HG03066 (cell line): ENCODE measurements around the gene DHRS2.
"Not testable (repeated sequence)": the region's sequence is repeated elsewhere in the genome, so short reads cannot be mapped to it uniquely, and the experiment has no call there.

ENCODE experiments used
- ATAC-seq: cut with Tn5 transposase; IDR thresholded peaks from one replicate; pipeline ENCODE4 v1.9.1; 2021; ENCODE audit warnings: low read depth; ENCODE audit not compliant: unreplicated experiment

DHRS2 gene

DNA sequence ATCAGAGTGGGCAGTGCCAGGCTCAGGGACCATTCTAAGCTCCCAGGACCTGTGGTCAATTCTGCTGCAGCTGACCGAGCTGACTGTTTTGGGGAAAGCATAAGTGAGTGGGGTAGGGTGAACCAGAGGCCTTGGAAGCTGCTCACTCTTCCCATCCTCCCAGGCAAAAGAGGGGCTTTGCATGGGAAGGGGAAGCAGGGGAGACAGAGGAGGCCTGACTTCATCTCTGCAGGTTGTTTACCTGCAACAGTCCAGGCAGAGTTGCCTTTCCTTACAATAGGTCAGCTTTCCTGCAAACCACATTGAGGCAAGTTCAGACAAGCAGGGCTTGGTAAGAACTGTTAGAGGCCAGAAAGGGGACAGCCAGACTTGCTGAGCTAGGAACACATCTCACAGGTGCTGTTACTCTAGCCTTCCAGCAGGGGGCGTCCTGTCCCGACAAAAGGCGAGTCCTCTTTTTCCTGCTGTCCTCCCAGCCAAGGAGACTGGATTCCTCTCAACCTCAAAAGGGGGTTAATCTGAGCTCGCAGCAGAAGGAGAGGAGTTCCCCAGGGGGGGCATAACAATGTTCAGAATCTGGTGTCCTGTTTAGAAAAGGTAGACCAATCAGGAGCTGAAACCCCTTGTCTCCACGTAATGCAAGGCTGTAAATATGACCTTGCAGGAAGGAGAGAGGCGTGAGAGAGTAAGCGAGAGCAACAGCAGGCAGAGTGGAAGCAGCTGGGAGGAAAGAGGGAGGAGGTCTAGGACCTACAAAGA is 4.3 kb upstream of the DHRS2 start:
- ATAC-seq, result peak; percentile 74

DNA sequence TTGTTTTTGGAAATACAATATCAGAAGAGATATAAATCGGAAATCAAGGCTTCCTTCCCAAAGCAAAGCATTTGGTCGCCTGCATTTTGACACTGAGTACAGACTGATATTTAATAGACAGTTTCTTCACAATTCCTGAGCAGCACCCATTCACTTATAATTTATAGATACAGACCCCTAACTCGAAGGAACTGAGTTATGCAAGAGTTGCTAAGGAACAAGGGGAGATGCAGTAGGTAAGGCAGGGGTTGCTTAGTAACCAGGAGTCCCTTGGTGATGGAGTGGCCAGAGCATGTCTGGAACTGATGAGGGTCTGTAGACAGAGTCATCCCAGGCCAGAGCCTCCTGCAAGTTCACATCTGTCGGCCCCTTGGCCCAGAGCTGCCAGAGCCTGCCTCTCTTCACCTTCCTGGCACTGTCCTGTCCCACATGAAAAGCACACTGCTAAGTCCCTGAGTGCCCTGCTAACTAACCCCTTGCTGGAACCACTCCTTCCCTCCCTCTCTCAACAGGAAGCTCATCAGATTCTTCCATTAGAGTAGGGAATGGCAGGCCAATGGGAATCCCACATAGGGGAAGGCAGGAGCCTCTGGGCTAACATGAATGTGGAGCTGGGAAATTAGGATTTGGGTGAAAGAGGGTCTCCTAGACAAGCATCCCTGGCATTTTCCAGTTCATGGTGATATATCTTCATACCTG is 3.6 kb upstream of the DHRS2 start:
- no peak for ATAC-seq

GRCh38 chr14:23633160-23633701 is 2.9 kb upstream of the DHRS2 start:
- ATAC-seq, result no peak

DNA sequence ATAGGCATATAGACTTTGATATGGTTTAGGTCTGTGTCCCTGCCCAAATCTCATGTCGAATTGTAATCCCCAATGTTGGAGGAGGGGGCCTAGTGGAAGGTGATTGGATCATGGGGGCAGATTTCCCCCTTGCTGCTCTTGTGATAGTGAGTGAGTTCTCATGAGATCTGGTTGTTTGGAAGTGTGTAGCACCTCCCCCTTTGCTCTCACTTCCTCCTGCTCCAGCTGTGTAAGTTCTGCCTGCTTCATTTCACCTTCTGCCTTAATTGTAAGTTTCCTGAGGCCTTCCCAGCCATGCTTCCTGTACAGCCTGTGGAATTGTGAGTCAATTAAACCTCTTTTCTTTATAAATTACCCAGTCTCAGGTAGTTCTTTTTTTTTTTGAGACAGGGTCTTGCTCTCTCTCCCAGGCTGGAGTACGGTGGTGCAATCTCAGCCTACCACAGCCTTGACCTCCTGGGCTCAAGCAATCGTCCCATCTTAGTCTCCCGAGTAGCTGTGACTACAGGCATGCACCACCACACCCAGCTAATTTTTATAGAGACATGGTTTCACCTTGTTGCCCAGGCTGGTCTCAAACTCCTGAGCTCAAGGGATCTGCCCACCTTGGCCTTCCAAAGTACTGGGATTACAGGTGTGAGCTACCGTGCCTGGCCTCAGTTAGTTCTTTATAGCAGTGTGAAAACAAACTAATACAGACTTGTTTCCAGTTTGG is 1.3 kb upstream of the DHRS2 start:
- not testable (repeated sequence) for ATAC-seq

GRCh38 chr14:23637312-23637654 is 1.1 kb downstream of the DHRS2 start:
- not testable (repeated sequence) for ATAC-seq

GRCh38 chr14:23637655-23638413 is 1.7 kb downstream of the DHRS2 start:
- ATAC-seq, result not testable (repeated sequence)

DNA sequence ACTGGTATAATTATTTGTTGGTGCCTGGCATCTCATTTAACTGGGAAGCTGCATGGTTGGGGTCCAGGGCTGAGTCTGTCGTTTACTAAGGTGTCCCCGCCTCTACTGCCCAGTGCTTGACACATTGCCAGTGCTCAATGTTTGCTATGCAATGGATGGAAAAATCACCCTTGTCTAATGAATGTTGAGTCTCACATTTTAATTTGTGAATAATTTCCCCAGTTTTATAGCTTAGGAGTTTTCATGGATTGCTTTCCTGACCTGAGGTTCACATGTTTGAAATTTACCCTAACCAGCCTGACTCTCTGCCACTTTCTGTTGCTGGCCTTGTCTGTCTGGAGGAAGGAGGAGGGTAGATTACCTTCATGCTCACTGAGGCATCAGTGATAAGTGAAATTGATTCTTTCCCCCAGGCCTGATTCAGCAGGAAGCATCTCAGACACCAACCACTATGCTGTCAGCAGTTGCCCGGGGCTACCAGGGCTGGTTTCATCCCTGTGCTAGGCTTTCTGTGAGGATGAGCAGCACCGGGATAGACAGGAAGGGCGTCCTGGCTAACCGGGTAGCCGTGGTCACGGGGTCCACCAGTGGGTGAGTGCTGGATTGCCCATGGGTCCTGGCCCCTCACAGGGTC is 2.4 kb downstream of the DHRS2 start:
- no peak for ATAC-seq

- ATAC-seq, result no peak
Observed at GRCh38 chr14:23639048-23639890, 3.1 kb downstream of the DHRS2 start.

DNA sequence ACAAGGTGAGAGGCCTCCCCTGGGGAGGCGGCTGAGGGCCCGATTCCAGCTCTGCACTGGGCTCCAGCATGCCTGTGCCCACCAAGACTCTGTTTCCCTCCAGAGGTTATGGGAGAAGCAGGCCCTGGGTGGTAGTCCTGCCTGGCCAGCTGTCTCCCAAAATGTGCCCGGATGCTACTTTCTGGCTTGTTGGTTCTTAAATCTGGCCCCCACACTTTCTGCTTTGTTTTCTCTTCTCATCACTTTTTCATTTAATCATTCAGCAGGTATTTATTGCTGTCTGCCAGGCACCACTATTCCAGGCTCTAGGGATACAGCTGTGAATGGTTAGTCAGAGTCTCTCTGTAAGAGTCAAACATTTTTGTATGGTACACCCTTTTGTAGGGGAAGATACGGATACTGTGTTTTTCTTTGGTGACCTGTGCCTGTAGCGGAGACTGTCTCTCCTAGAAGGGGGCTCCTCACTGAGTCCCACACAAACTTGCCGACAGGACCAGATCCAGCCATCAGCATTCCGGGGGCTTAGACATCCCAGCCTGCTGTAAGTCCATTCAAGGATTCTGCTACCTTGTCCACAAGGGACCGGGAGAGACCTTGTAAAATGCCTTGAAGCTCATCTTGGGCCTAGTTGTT is 3.8 kb downstream of the DHRS2 start:
- no peak for ATAC-seq

DNA sequence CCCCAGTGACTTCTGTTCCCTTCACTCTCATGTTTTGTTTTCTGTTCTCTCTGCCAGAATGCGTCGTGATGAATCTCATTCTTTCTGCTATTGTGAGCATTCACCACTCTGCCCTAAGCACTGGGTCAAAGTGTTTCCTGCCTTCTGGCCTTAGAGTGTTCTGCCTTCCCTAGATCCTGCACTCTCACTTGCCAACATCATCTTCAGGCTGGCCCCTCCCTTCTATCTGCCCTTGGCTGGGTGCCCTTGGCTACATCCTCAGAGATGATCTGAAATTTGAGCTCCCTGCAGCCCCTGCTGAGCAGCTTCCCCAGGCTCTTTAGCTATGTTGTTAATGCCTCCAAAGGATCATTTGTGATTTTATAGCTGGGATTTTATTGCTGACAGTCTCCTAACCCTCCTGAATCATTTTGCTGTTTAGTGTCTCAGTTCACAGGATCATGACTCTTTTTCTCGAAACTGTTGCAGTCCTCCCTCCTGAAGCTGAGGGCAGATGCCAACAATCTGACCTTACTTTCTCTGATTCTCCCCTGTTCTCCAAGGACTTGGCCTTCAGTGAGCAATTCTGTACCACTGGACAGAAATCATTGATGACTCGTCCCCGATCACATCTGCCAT is 4.5 kb downstream of the DHRS2 start:
- ATAC-seq, result no peak

- ATAC-seq, result no peak
Observed at GRCh38 chr14:23641180-23641914, 5.2 kb downstream of the DHRS2 start.

- ATAC-seq, result no peak
Observed at GRCh38 chr14:23641915-23642588, 5.9 kb downstream of the DHRS2 start.

DNA sequence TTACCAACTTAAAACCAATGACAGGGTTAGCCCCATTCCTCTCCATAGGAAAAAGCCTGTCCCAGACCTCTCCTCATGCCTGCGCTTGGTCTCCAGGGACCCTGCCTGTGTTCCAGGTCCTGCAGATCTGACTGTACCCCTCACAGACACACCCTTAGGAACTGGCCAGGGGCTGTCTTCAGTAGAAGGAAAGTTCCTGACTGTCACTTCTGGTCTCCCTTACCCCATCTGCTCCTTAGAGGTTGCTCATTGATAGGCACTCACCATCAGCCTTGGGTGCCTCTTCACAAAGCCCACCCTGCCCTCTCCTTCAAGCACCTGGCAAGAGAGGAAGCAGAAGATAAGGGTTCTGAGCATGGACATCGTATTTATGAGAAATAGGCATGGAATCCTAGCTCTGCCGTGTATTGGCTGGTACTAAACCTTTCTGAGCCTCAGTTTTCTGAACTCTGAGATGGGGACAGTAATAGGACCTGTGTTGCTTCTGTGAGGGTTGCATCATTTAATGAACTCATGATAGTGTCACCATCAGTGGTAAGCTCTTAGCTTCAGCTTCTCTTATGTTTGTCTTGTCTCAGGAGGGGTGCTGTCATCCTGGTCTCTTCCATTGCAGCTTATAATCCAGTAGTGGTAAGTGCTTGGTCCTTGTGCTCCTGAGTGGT is 7.5 kb downstream of the DHRS2 start:
- no peak for ATAC-seq

GRCh38 chr14:23644195-23644918 is 8.2 kb downstream of the DHRS2 start:
- no peak for ATAC-seq

DNA sequence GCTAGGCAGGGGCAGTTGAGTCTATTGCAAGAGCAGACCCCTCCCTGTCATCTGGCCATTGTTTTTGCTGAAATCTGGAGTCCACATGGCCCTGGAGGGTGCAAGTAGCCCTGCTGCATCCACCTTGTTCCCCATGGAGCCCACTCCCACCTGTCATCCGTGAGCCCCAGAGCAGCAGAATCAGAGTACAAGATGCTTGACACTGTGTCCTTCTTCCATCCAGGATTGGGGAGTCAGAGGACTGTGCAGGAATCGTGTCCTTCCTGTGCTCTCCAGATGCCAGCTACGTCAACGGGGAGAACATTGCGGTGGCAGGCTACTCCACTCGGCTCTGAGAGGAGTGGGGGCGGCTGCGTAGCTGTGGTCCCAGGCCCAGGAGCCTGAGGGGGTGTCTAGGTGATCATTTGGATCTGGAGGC is 8.8 kb downstream of the DHRS2 start:
- ATAC-seq, result no peak

DNA sequence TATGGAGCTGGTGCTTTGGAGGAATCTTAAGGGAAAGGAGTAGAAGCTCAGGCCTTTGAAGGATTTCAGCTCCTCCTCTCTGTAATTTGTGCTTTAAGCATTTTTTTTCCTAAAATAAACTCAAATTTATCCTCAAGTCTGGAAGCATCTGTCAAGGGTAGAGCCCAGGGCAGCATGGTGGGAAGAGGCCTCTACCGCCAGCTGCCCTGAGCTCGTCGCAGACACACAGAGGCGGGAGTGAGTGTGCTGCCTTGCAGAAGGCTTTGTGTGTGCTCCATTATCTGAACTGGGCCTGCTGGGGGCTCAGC is 9.3 kb downstream of the DHRS2 start:
- no peak for ATAC-seq
